ENCODE results near the gene TRIO.

GRCh38 chr5:14125262-14125661 lies 17.9 kb upstream of the TRIO start:
- TF ChIP-seq, protein P1, sequence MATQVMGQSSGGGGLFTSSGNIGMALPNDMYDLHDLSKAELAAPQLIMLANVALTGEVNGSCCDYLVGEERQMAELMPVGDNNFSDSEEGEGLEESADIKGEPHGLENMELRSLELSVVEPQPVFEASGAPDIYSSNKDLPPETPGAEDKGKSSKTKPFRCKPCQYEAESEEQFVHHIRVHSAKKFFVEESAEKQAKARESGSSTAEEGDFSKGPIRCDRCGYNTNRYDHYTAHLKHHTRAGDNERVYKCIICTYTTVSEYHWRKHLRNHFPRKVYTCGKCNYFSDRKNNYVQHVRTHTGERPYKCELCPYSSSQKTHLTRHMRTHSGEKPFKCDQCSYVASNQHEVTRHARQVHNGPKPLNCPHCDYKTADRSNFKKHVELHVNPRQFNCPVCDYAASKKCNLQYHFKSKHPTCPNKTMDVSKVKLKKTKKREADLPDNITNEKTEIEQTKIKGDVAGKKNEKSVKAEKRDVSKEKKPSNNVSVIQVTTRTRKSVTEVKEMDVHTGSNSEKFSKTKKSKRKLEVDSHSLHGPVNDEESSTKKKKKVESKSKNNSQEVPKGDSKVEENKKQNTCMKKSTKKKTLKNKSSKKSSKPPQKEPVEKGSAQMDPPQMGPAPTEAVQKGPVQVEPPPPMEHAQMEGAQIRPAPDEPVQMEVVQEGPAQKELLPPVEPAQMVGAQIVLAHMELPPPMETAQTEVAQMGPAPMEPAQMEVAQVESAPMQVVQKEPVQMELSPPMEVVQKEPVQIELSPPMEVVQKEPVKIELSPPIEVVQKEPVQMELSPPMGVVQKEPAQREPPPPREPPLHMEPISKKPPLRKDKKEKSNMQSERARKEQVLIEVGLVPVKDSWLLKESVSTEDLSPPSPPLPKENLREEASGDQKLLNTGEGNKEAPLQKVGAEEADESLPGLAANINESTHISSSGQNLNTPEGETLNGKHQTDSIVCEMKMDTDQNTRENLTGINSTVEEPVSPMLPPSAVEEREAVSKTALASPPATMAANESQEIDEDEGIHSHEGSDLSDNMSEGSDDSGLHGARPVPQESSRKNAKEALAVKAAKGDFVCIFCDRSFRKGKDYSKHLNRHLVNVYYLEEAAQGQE (IDR thresholded peaks at IDR 0.05; ENCODE audit: insufficient read depth in 1 of 2, low read depth in 2 of 2, low read length in 2 of 2): no peak
- no peak for TF ChIP-seq POLR2AphosphoS5 (IDR thresholded peaks at IDR 0.05; ENCODE audit: low read depth, low read length)

All from PFSK-1 (cell line).